GM12875 (cell line): ENCODE results near the gene EIF6.

Source experiments
- H3K4me3 ChIP-seq: one replicate; pipeline ENCODE4 v1.5.1; 2011; ENCODE audit warnings: low read depth, low read length, control low read depth
- TF ChIP-seq, protein P1 (sequence below): IDR thresholded peaks from 2 replicates; pipeline ENCODE4 v1.5.1; 2011; ENCODE audit warnings: low read depth, mild to moderate bottlenecking, control low read depth, inconsistent platforms, low read length, moderate library complexity, borderline replicate concordance; ENCODE audit not compliant: insufficient read depth

The EIF6 gene

DNA sequence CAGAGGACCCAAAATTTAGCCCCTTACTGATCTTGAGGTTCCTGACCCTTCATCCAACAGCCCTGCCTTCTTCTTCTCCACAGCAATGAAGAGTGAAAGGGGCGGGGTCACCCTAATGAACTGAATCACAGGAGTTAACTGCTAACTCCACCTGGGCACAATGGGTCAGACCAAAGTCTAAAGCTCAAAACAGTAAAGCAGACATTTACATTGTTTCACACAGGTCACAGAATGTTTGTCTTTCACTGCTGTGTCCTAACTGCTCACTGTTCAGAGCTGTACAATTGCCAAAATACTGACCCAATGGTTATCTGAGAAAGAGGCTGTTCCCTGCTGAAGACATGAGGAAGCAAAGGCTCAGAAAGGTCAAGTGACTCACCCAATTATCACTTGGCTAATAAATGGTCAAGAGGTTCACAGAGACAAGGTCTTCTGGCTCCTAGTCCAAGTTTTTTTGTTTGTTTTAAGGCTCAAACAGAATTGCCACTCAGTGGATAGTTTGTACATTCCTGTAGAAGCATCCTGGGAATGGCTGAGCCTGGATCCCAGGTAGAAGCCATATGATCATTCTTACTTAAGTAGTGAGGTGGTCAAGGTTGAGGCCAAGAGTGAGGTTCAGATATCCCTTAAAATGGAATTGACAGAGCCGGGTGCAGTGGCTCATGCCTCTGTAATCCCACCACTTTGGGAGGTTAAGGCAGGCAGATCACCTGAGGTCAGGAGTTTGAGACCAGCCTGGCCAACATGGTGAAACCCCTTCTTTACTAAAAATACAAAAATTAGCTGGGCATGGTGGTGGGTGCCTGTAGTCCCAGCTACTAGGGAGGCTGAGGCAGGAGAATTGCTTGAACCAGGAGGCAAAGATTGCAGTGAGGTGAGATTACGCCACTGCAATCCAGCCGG, 42.8 kb upstream of the EIF6 start:
- TF ChIP-seq, protein P1, sequence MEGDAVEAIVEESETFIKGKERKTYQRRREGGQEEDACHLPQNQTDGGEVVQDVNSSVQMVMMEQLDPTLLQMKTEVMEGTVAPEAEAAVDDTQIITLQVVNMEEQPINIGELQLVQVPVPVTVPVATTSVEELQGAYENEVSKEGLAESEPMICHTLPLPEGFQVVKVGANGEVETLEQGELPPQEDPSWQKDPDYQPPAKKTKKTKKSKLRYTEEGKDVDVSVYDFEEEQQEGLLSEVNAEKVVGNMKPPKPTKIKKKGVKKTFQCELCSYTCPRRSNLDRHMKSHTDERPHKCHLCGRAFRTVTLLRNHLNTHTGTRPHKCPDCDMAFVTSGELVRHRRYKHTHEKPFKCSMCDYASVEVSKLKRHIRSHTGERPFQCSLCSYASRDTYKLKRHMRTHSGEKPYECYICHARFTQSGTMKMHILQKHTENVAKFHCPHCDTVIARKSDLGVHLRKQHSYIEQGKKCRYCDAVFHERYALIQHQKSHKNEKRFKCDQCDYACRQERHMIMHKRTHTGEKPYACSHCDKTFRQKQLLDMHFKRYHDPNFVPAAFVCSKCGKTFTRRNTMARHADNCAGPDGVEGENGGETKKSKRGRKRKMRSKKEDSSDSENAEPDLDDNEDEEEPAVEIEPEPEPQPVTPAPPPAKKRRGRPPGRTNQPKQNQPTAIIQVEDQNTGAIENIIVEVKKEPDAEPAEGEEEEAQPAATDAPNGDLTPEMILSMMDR, result no peak
- no peak overlapping the region for H3K4me3 ChIP-seq

DNA sequence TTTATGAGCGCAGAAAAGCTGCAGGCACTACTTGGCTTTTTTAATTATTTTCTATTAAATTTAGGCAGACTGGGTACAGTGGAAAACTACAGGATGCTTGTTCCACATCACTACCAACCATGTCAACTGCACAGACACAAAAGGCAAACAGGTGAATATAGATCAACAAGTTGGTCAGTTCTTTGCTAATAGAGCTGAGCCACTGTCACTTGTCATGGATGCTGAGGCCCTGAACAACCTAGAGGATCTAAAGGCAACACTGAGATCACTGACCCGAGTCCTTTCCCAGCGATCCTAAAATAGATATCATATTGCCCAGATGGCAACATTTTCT, 42.1 kb upstream of the EIF6 start:
- TF ChIP-seq, protein P1, result no peak
- H3K4me3 ChIP-seq, result no peak overlapping the region

DNA sequence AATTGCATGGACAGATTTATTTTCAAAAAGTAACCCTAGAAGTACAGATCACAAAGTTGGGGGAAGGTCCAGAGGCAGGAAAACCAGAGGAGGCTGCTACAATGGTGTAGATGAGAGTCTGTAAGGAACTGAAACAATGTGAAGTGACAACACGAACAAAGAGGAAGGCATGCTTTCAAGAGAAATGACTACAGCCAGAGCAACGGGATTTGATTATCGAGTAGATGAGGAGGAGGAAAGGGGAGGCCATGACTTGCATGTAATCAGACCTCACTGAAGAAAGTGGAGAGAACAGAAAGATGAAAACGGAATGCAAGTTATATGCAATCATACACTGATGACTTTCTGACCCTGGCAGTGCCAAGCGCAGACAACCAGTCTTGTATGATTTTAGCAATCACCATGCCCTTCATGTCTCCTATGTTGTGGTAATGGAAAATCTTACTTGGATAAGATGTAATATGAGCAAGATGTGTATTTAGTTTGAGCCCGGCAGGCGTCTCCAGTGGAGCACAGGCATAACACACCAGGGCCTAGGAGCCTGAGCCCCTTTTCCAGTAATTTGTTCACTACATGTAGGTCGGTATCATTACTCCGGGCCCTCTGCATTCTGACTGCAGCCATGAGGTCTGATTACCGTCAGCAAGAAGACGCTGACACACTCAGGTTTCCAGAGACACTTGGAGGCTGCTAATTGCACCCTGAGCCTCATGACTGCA, 41.6 kb upstream of the EIF6 start:
- TF ChIP-seq, protein P1, result no peak
- no peak overlapping the region for H3K4me3 ChIP-seq

DNA sequence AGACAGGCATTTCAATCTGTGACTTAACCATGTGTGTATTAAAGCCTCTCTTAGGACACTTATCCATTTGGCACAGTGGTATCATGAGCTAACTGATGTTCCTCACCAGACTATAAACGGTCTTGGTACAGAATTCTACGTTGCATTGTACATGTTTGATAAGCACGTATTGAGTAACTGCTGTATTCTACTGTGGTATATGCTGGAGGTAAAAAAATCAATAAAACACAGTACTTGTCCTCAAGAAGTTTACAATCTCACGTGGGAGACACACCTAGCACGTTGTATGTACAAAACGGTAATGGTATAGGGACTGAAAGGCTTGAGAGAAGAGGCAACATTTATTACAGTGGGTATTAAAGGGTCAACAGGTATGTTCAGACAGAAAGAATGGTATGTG, 40.8 kb upstream of the EIF6 start:
- TF ChIP-seq, protein P1, result no peak
- no peak overlapping the region for H3K4me3 ChIP-seq

DNA sequence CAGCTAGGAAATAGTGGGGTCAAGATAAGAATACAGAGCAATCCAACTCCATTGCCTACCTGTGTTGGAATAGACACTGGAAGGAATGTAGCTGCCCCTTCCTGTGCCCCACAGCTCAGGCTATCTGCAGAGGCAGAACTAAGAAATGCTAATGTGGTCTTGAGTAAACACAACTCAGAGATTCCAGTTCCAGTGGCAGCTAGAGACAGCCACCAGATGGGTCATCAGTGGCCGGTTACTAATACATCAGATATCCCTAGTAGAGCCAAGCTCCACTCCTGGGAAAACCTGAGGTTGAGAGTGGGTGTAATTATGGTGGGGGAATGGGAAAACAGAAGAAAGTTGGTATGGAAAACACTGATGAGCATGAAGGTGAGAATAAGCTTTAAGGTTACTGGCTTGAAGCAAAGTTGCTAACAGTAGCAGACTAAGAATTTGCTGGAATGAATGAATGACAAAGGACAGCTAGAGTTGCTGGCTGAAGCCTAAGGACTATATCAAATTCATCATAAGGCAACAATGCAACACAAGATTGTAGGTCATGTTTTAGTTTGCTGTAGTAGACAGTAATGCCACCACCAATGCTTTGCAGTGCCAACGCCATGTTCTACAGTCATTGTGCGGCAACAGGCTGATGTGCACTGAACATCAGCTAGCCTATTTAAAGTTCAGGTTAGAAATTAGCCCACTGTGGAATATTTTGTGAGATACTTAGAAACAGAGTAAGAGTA, 36.0 kb upstream of the EIF6 start:
- TF ChIP-seq, protein P1, result no peak
- H3K4me3 ChIP-seq, result no peak overlapping the region

DNA sequence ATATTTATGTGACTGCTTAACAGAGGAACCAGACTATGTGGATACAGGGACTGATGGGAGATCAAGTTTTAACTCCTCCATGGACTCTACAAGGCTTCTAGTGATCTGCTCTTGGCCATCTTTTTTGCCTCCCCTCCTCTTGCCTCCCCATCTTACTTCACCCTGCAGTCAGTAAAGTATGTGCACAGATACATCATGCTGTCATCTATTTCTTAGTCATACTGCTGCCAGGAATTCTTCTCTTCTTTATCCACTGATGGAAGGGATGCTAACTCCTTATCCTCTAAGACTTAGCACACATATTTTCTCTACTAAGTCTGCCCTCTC, 35.3 kb upstream of the EIF6 start:
- H3K4me3 ChIP-seq, result no peak overlapping the region
- TF ChIP-seq, protein P1, result no peak
